HG03103 (cell line): Measurements from ENCODE around the gene GAPT.
"Not testable (repeated sequence)": the region's sequence is repeated elsewhere in the genome, so short reads cannot be mapped to it uniquely, and the experiment has no call there.

Source experiments
- ATAC-seq: cut with Tn5 transposase; IDR thresholded peaks from one replicate; pipeline ENCODE4 v1.9.1; 2021; ENCODE audit warnings: low read depth; ENCODE audit not compliant: unreplicated experiment

Gene GAPT

GRCh38 chr5:58501778-58502417 lies 10.7 kb downstream of the GAPT start:
- no peak for ATAC-seq

- no peak for ATAC-seq
These were observed 12.3 kb downstream of the GAPT start for GRCh38 chr5:58503390-58504046.

GRCh38 chr5:58504766-58505165 lies 13.5 kb downstream of the GAPT start:
- no peak for ATAC-seq

GRCh38 chr5:58505502-58505901 lies 14.3 kb downstream of the GAPT start:
- no peak for ATAC-seq

- ATAC-seq: peak; percentile 69
These were observed 14.9 kb downstream of the GAPT start for GRCh38 chr5:58505971-58506640.

GRCh38 chr5:58507715-58508114 lies 16.5 kb downstream of the GAPT start:
- ATAC-seq: no peak

GRCh38 chr5:58517198-58517597 lies 26.0 kb downstream of the GAPT start:
- ATAC-seq: no peak

GRCh38 chr5:58523956-58524355 lies 32.7 kb downstream of the GAPT start:
- no peak for ATAC-seq

- no peak for ATAC-seq
These were observed 33.3 kb downstream of the GAPT start for GRCh38 chr5:58524571-58524970.

- no peak for ATAC-seq
These were observed 39.8 kb downstream of the GAPT start for GRCh38 chr5:58530942-58531490.

- ATAC-seq: not testable (repeated sequence)
These were observed 50.7 kb downstream of the GAPT start for GRCh38 chr5:58541935-58542334.

GRCh38 chr5:58542709-58543108 lies 51.5 kb downstream of the GAPT start:
- ATAC-seq: no peak

- no peak for ATAC-seq
These were observed 52.5 kb downstream of the GAPT start for GRCh38 chr5:58543723-58544122.

GRCh38 chr5:58544195-58544594 lies 53.0 kb downstream of the GAPT start:
- no peak for ATAC-seq

- ATAC-seq: no peak
These were observed 53.7 kb downstream of the GAPT start for GRCh38 chr5:58544926-58545325.

- ATAC-seq: peak; percentile 98
These were observed 54.7 kb downstream of the GAPT start for GRCh38 chr5:58545912-58546311.
